GM18507 (cell line): ENCODE data around the gene RNFT2.

Source experiments
- DNase-seq: peaks from one replicate; pipeline ENCODE4 v3.0.0; 2011; ENCODE audit warnings: low read depth; ENCODE audit not compliant: insufficient read length; ENCODE audit errors: extremely low spot score
- FAIRE-seq: peaks from 2 replicates; lab custom pipeline; 2011; peaks lifted over from hg19 to GRCh38; lab: Jason Lieb, UNC

RNFT2 gene

GRCh38 chr12:116737774-116738657 is at the start of gene RNFT2, which contains the start of gene SPRING1:
Gene RNFT2, plus strand, starts transcription at chr12:116738315. Its CDS starts 2,183 bp downstream, at chr12:116740498.
Gene SPRING1, minus strand, starts transcription at chr12:116738069. Its CDS starts 169 bp downstream, at chr12:116737900.
- FAIRE-seq (peak; percentile 98), DNase-seq (peak; percentile 100)

GRCh38 chr12:116689521-116689920 is 48.6 kb upstream of the RNFT2 start:
- FAIRE-seq (no peak), DNase-seq (no peak)

DNA sequence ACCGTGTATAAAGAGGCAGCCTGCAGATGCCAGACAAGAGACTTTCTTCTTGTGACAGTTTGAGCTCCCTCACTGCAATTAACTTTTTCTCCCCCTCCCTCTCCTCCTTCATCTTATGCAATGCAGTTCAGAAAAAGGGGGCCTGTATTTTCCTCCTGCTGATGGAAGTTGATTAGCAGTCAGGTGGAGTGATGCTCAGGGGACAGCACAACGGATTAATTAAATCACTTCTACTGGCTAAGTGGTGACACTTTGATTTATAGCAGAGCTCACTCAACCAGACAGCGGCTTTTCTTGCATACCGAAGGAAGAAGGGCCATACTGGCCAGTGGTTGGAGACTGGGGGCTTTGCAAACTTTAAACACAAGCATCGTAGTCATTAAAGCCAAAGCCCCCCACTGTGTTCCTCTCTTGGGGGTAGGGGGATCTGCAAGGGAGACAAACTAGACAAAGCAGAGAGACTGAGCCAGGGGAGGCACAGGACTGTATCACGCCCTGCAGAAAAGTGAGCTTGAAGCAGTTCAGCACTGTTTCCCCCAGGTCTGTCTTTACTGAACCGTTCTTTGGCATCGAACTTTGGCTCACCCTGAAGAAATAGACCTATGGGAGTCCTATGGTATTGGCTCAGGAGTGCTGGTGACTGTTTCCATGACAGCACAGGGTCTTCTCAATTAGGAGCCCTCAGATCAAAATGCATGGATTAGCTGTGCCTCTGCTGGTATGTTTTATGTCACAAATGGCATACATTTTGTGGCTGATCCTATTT is 48.0 kb upstream of the RNFT2 start:
- no peak for DNase-seq
- FAIRE-seq: no peak

GRCh38 chr12:116691205-116691604 is 46.9 kb upstream of the RNFT2 start:
- no peak for DNase-seq
- no peak for FAIRE-seq

GRCh38 chr12:116691636-116692035 is 46.5 kb upstream of the RNFT2 start:
- FAIRE-seq (no peak), DNase-seq (no peak)

DNA sequence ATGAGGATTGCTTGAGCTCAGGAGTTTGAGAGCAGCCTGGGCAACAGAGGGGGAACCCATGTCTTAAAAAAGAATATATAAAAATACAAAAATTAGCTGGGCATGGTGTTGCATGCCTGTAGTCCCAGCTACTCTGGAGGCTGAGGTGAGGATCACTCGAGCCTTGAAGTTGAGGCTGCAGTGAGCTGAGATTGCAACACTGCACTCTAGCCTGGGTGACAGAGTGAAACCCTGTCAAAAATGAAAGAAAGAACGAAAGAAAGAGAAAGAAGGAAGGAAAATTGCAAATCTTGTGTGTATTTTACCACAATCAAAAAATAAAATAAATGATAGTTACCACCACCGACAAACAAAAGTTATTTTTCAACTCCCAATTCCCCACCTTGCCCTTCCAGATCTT is 45.5 kb upstream of the RNFT2 start:
- DNase-seq: no peak
- FAIRE-seq: no peak

DNA sequence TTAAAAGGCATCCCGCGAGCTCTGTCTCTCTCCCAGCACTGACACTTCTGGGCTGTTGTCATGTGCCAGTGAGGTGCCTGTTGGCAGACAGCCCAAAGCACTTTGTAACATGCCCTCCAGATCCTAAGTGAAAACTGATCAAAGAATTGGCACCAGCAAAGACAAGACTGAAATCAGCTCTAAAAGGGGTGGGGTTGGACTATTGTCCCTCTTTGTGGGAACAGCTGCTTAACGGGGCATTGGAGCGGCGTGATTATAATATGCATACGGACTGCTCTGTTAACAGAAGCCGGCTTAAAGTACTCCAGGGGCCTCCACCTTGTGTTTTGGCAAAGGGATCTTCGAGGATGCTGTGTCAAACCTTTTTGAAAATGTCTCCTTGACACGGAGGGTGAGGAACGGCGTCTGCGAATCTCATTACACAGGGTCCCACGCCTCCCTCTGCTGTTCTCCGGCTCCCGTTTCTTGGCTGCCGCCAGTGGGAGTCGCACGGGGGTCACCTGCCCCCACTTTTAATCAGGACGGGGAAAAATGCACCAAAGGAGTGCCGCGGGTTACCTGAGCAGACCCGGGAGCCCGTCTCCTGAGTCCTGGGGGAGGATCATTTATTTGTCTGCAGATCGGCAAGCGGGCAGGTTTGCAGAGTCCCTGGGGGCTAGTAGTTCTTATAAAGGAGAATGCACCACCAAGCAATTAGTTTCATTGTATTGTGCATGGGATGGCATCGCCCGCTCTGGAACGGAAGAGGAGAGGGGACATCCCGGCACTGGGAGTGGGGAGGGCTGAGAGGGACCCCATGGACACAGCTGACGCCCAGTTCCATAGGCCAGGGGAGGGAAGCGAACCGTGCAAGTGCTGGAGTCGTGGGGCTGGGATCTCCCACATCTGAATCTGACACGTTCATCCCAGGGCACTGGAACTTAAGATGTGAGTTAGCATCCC is 44.6 kb upstream of the RNFT2 start:
- FAIRE-seq: no peak
- DNase-seq: no peak

DNA sequence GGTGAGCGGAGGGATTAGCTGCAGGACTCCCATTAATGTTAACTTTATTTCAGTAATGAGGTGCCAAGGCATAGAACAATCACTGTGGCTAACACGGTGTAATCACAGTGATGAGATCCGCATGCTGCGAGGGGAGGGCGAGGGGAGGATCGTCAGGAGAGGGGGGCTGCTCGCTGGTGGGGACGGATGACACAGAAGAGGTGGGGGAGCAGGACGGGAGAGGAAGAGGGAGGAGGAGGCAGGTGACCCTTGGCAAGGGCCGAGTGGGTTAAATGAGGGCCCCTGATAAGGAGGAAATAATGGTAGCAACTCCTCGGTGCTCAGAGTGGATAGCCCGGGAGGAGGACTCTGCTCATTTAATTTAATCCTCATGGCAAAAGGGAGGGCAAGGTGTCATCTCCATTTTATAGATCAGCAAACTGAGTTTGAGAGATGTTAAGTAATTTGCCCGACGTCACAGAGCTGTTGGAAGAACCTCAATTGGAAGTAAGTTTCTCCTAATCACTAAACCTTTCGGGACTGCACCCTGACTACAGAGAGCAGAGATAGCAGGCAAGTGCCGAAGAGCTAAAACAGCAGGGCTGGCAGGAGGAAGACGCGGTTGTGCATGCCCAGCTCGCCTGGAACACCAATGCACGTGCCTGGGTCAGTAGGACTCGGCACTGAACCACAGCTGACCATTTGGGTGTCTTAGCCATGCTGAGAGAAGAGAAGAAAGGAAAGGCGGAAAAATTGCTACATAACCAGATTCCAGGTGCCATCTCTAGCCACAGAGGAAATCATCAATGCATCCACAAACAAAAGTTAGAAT is 43.3 kb upstream of the RNFT2 start:
- DNase-seq (no peak), FAIRE-seq (no peak)

DNA sequence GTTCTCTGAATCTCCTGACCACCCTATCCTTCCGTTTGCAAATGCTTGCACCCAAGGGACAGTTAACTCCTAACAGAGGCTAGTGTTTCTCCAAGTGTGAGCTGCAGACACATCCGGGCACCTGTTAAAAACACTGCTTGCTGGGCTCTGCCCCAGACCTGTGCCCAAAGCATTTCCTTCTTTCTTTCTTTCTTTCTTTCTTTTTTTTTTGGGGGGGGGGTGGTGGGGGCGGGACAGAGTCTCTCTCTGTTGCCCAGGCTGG is 42.7 kb upstream of the RNFT2 start:
- FAIRE-seq: no peak
- DNase-seq: no peak

- DNase-seq: no peak
- FAIRE-seq: no peak
Measured at GRCh38 chr12:116697305-116697704, 40.8 kb upstream of the RNFT2 start.

DNA sequence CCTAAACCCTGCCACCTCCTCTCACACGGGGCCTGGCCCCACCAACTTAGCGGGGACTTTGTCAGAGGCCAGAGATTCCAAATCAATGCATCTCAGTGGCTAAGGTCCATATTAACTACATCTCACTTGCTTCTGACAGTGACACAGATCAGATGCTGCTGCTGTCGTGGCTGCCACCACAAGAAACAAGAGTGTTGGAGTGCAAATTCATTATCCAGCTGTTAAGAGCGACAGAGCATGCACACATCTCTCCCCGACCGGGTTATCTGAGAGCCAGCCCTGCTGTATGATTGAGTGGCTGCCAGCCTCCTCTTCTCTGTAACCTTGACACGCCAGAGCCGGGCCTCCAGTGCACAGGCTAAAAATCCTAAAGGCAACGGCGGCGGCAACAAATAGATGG is 40.4 kb upstream of the RNFT2 start:
- no peak for DNase-seq
- no peak for FAIRE-seq

GRCh38 chr12:116698116-116698515 is 40.0 kb upstream of the RNFT2 start:
- FAIRE-seq (no peak), DNase-seq (no peak)

- DNase-seq: no peak
- no peak for FAIRE-seq
Measured at GRCh38 chr12:116698554-116699075, 39.5 kb upstream of the RNFT2 start.

- DNase-seq (no peak), FAIRE-seq (no peak)
Measured at GRCh38 chr12:116700066-116700465, 38.0 kb upstream of the RNFT2 start.

GRCh38 chr12:116701432-116701831 is 36.7 kb upstream of the RNFT2 start:
- FAIRE-seq (no peak), DNase-seq (no peak)

DNA sequence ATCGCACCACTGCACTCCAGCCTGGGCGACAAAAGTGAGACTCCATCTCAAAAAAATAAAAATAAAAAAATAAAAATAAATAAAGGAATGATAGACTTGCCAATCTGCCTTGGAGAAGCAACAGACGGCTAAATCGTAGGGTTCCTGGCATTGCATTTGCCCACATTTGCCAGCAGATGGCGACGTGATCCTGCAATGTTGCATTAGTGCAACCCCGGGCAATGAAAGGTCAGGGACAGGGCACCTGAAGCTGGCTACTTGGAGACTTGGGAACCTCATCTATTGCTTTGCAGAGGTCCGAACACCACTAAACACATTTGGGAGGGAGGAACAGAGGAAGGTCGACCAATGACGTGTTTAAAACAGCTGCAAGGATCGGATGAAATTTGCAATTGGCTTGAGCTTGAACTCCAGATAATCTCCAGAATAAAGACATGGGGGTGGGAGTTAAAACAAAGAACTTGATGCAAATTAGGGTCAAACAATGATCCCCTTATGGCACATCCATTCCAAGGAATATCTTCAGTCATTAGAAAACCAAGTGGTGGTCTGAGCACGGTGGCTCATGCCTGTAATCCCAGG is 34.8 kb upstream of the RNFT2 start:
- DNase-seq: peak; percentile 56
- FAIRE-seq: peak; percentile 85

DNA sequence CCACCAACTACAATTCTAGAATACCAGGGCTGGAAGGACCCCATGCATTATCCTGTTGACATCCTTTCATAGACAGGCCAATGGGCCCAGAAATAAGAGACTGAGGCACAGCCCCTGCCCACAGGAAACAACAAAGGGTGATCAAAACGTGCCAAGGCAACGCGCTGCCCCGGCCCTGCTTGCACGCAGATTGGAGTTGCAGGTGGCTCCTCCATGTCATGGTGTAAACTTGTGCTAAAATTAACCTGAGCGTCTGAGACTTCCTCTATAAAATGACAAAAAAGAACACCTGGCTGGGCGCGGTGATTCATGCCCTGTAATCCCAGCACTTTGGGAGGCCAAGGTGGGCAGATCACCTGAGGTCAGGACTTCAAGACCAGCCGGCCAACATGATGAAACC is 30.4 kb upstream of the RNFT2 start:
- DNase-seq (no peak), FAIRE-seq (no peak)
